ENCODE data around the gene SLC2A9.

DNA sequence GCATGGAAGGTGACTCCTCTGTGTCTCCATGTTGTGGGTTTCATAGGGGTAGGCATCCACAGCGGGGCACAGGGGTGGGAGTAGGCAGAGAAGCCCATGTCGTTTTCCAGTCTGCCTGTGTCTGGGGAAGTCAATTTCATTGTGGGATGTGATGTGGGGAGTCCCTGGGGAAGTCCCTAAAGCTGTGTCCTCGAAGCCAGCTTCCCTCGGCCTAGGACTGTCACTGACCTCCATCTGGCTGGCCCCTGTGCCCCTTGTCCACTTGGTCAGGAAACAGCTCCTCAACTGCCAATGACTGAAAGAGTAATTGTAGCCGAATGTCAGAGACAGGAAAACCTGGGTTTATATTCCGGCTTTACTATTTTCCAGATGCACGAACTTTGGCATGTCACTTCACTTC, 130.2 kb downstream of the SLC2A9 start:
- TF ChIP-seq, protein P1, sequence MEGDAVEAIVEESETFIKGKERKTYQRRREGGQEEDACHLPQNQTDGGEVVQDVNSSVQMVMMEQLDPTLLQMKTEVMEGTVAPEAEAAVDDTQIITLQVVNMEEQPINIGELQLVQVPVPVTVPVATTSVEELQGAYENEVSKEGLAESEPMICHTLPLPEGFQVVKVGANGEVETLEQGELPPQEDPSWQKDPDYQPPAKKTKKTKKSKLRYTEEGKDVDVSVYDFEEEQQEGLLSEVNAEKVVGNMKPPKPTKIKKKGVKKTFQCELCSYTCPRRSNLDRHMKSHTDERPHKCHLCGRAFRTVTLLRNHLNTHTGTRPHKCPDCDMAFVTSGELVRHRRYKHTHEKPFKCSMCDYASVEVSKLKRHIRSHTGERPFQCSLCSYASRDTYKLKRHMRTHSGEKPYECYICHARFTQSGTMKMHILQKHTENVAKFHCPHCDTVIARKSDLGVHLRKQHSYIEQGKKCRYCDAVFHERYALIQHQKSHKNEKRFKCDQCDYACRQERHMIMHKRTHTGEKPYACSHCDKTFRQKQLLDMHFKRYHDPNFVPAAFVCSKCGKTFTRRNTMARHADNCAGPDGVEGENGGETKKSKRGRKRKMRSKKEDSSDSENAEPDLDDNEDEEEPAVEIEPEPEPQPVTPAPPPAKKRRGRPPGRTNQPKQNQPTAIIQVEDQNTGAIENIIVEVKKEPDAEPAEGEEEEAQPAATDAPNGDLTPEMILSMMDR (IDR thresholded peaks at IDR 0.05) = no peak
- no peak for TF ChIP-seq POLR2A (IDR thresholded peaks at IDR 0.05)
